Colonic mucosa (tissue), 4 donors: ENCODE results near the gene NUDC. TPM values are rescaled to one million over a fixed set of nuclear protein-coding genes. Genes with fewer than 3 reads are reported as not detected.

ENCODE experiments used
- DNase-seq: peaks from one replicate; pipeline ENCODE4 v3.0.0-alpha.2; 2020
- H3K27ac ChIP-seq: fragments of 200-600 bp; one replicate; pipeline ENCODE4 v1.8.0; 2021
- H3K27me3 ChIP-seq: fragments of 200-600 bp; one replicate; pipeline ENCODE4 v1.8.0; 2021
- H3K36me3 ChIP-seq: fragments of 200-600 bp; one replicate; pipeline ENCODE4 v1.8.0; 2021
- H3K4me1 ChIP-seq: fragments of 200-600 bp; one replicate; pipeline ENCODE4 v1.8.0; 2021; ENCODE audit warnings: mild to moderate bottlenecking
- H3K4me3 ChIP-seq: fragments of 200-600 bp; one replicate; pipeline ENCODE4 v1.8.0; 2021
- H3K9ac ChIP-seq, 2 donors: one replicate each; pipeline ENCODE4 v1.7.0; 2013; ENCODE audit warnings: control low read depth in 2 of 2, low read depth in 2 of 2, low read length in 2 of 2
- H3K9me3 ChIP-seq: fragments of 200-600 bp; one replicate; pipeline ENCODE4 v1.8.0; 2021
- intact Hi-C: fragments of 100-400 bp; cut with DNase I; formaldehyde crosslinking; loops from one replicate; pipeline ENCODE4 v1.14.1; 2022
- total RNA-seq, 2 donors: library from RNA; stranded (reverse); fragmentation: NEBNext Ultra II Directional in 1 of 2; extraction: Animal tissue kit (Norgen Biotek cat#: 25700) in 1 of 2; gene quantifications; one replicate each; pipeline ENCODE4 v1.2.1, GENCODE V29; 2021
- TF ChIP-seq, protein P1 (sequence below): fragments of 200-600 bp; IDR thresholded peaks from one replicate; pipeline ENCODE4 v1.8.0; 2022; ENCODE audit warnings: antibody characterized with exemption, mild to moderate bottlenecking
- donor health status: healthy.
- donor health status: DM: no; HTN: no; CAD: no.
- donor health status: DM: no; HTN: no; CAD: no.

NUDC gene
- total RNA-seq, 2 donors from 2014 or later, result 37.9 to 92.5 TPM

DNA sequence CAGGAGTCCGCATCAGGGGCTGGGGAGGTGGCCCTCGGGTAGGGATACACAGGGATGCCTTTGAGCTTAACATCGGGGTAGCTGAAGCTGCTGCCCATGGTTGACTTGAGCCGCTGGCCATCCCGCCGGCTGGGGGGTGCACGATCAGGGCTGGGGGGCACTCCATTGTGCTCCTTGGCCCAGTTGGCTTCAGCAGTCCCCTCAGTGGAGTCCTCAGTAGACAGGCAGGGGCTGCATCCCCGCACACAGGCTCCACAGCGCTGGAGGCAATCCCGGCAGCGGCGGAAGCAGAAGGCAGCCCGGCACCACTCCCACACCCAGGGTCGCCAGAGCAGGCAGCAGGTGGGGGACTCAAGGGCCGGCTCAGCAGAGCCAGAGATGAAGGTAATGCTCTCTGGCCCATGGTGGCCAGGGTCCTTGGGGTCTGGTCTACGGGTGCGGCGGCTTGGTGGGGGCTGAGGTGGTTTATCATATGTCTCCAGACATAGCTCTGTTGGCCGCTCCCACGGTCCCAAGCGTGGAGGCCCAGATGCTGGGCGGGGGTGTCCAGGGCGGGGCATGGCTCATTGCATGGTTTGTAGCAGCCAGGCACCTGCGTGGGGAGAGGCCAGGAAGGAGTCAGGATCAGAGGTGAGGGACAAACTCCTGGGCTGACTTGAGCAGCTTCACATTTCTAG is 30.4 kb downstream of the NUDC start:
- no peak overlapping the region for H3K9ac ChIP-seq
- no peaks in the 10 kb centered on the region for H3K9me3 ChIP-seq
- intact Hi-C loops, result no loop called here
- no peaks in the 10 kb centered on the region for H3K36me3 ChIP-seq
- no peak overlapping the region for H3K4me3 ChIP-seq
- TF ChIP-seq, protein P1, sequence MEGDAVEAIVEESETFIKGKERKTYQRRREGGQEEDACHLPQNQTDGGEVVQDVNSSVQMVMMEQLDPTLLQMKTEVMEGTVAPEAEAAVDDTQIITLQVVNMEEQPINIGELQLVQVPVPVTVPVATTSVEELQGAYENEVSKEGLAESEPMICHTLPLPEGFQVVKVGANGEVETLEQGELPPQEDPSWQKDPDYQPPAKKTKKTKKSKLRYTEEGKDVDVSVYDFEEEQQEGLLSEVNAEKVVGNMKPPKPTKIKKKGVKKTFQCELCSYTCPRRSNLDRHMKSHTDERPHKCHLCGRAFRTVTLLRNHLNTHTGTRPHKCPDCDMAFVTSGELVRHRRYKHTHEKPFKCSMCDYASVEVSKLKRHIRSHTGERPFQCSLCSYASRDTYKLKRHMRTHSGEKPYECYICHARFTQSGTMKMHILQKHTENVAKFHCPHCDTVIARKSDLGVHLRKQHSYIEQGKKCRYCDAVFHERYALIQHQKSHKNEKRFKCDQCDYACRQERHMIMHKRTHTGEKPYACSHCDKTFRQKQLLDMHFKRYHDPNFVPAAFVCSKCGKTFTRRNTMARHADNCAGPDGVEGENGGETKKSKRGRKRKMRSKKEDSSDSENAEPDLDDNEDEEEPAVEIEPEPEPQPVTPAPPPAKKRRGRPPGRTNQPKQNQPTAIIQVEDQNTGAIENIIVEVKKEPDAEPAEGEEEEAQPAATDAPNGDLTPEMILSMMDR, result no peak
- DNase-seq, result no peak
- no peaks in the 10 kb centered on the region for H3K4me1 ChIP-seq
- H3K27ac ChIP-seq, result no peak overlapping the region
- no peaks in the 10 kb centered on the region for H3K27me3 ChIP-seq

- H3K36me3 ChIP-seq, result no peaks in the 10 kb centered on the region
- no peaks in the 10 kb centered on the region for H3K9me3 ChIP-seq
- no peak overlapping the region for H3K4me3 ChIP-seq
- intact Hi-C loops, result no loop called here
- TF ChIP-seq, protein P1, result no peak
- no peak overlapping the region for H3K27ac ChIP-seq
- no peak for DNase-seq
- H3K27me3 ChIP-seq, result no peaks in the 10 kb centered on the region
- H3K4me1 ChIP-seq, result no peaks in the 10 kb centered on the region
- no peak overlapping the region for H3K9ac ChIP-seq
Observed at GRCh38 chr1:26953374-26953773, 31.8 kb downstream of the NUDC start.

GRCh38 chr1:26956321-26956720 is 34.8 kb downstream of the NUDC start:
- Histone ChIP-seq H3K27me3 (peaks cover 7% of the 10 kb centered on the region), H3K4me1 (peaks cover 6% of the 10 kb centered on the region), H3K4me3 (no peak overlapping the region), H3K9ac (no peak overlapping the region), H3K9me3 (no peaks in the 10 kb centered on the region), H3K27ac (no peak overlapping the region), H3K36me3 (no peaks in the 10 kb centered on the region)
- DNase-seq, result no peak
- TF ChIP-seq, protein P1, result no peak
- intact Hi-C loops, result no loop called here

DNA sequence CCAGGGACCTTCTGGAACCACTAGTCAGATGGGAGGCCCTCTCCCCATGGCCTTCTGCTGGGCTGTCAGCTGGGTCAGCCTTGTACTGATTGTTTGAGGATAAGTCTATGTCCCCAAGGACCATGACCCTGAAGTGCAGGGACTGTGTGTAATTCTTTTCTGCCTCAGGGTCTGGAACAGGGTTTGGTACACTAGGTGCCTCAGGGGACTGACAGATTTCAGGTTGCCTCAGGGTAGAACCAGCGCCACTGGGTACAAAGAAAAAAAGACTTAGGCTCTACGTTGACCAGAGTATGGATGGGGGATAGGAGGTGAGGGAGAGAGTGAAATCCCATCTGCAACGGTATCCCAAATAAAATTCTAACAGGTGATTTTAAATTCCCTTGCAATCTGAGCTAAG is 35.8 kb downstream of the NUDC start:
- DNase-seq, result no peak
- Histone ChIP-seq H3K27ac (no peak overlapping the region), H3K9me3 (no peaks in the 10 kb centered on the region), H3K36me3 (no peaks in the 10 kb centered on the region), H3K4me3 (no peak overlapping the region), H3K9ac (no peak overlapping the region), H3K4me1 (peaks cover 6% of the 10 kb centered on the region), H3K27me3 (peaks cover 7% of the 10 kb centered on the region)
- TF ChIP-seq, protein P1, result no peak
- intact Hi-C loops, result no loop called here

GRCh38 chr1:26959270-26959669 is 37.7 kb downstream of the NUDC start:
- H3K4me1 ChIP-seq, result peaks cover 6% of the 10 kb centered on the region
- no peaks in the 10 kb centered on the region for H3K9me3 ChIP-seq
- peak overlapping the region; percentile 90 for H3K4me3 ChIP-seq
- TF ChIP-seq, protein P1, result no peak
- H3K9ac ChIP-seq, result peak overlapping the region; percentile 73 to 88
- H3K36me3 ChIP-seq, result no peaks in the 10 kb centered on the region
- no peak for DNase-seq
- intact Hi-C loops, result no loop called here
- H3K27me3 ChIP-seq, result peaks cover 7% of the 10 kb centered on the region
- no peak overlapping the region for H3K27ac ChIP-seq
